Left ventricle myocardium inferior (tissue), 1 donor: Measurements from ENCODE around the gene SCN10A. TPM values are rescaled to one million over a fixed set of nuclear protein-coding genes. Genes with fewer than 3 reads are reported as not detected.
A peak's percentile ranks its signal among the peaks of the same experiment; 100 is the strongest.

Experiments
- DNase-seq: peaks from one replicate; pipeline ENCODE4 v3.0.0-alpha.2; 2020
- H3K27ac ChIP-seq: fragments of 200-600 bp; replicated peaks from 2 replicates; pipeline ENCODE4 v1.8.0; 2021
- H3K27me3 ChIP-seq: fragments of 200-600 bp; 2 replicates; pipeline ENCODE4 v1.8.0; 2021; ENCODE audit warnings: low read depth
- H3K36me3 ChIP-seq: fragments of 200-600 bp; 2 replicates; pipeline ENCODE4 v1.8.0; 2021
- H3K4me1 ChIP-seq: fragments of 200-600 bp; 2 replicates; pipeline ENCODE4 v1.8.0; 2021
- H3K4me3 ChIP-seq: fragments of 200-600 bp; 2 replicates; pipeline ENCODE4 v1.8.0; 2021; ENCODE audit warnings: mild to moderate bottlenecking, moderate library complexity
- H3K9me3 ChIP-seq: fragments of 200-600 bp; replicated peaks from 2 replicates; pipeline ENCODE4 v1.8.0; 2021
- intact Hi-C: fragments of 100-400 bp; cut with micrococcal nuclease; formaldehyde crosslinking; loops from one replicate; pipeline ENCODE4 v1.11.0; 2022
- total RNA-seq: library from RNA; stranded (reverse); fragmentation: NEBNext Ultra II Directional; extraction: Animal tissue kit (Norgen Biotek cat#: 25700); gene quantifications from one replicate; pipeline ENCODE4 v1.2.1, GENCODE V29; 2021
- TF ChIP-seq, protein P1 (sequence below): fragments of 200-600 bp; IDR thresholded peaks from 2 replicates; pipeline ENCODE4 v1.8.0; 2021; ENCODE audit warnings: antibody characterized with exemption, mild to moderate bottlenecking, borderline replicate concordance
- donor health status: DM: no; HTN: yes; CAD: no; lungs with severe emphysema.

The SCN10A gene
- total RNA-seq, 1 donor from 2014 or later: 0.19 TPM

DNA sequence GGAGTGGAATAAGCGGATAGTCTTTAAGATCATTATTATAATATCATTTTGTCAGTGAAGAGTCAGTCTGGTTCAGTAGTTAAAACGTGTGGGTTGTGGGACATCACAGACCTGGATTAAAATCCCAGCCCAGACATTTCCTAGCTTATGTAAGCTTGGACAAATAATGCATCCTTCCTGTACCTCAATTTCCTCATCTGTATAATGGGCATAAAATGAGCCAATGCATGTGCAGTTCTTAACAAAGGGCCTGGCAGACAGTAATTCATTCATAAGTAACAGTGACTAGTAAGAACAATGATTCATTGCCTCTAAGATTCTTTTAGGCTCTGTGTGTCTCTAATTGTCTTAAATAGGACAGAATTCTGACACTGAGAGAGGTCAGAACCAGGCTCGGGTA lies 76.1 kb downstream of the SCN10A start:
- H3K4me1 ChIP-seq: no peaks in the 10 kb centered on the region
- no peaks in the 10 kb centered on the region for H3K9me3 ChIP-seq
- TF ChIP-seq, protein P1, sequence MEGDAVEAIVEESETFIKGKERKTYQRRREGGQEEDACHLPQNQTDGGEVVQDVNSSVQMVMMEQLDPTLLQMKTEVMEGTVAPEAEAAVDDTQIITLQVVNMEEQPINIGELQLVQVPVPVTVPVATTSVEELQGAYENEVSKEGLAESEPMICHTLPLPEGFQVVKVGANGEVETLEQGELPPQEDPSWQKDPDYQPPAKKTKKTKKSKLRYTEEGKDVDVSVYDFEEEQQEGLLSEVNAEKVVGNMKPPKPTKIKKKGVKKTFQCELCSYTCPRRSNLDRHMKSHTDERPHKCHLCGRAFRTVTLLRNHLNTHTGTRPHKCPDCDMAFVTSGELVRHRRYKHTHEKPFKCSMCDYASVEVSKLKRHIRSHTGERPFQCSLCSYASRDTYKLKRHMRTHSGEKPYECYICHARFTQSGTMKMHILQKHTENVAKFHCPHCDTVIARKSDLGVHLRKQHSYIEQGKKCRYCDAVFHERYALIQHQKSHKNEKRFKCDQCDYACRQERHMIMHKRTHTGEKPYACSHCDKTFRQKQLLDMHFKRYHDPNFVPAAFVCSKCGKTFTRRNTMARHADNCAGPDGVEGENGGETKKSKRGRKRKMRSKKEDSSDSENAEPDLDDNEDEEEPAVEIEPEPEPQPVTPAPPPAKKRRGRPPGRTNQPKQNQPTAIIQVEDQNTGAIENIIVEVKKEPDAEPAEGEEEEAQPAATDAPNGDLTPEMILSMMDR: no peak
- intact Hi-C loops: no loop called here
- no peak overlapping the region for H3K4me3 ChIP-seq
- no peak for DNase-seq
- H3K36me3 ChIP-seq: no peaks in the 10 kb centered on the region
- no peaks in the 10 kb centered on the region for H3K27me3 ChIP-seq
- H3K27ac ChIP-seq: no peak overlapping the region

DNA sequence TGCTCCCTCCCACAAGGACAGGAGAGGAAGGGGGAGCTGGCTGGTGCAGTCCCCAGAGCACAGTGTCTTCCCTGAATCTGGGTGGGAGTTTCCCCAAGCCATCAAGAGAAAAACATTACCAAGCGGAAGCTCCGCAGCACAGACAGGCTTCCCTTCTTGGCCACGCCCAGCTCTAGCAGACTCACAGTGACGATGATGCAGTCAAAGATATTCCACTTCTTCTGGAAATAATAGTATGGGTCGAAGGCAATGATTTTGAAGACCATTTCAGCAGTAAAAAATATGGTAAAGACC lies 76.7 kb downstream of the SCN10A start:
- no peak overlapping the region for H3K4me3 ChIP-seq
- no peak for DNase-seq
- H3K36me3 ChIP-seq: no peaks in the 10 kb centered on the region
- no peaks in the 10 kb centered on the region for H3K27me3 ChIP-seq
- no peak overlapping the region for H3K27ac ChIP-seq
- TF ChIP-seq, protein P1: no peak
- intact Hi-C loops: no loop called here
- H3K4me1 ChIP-seq: no peaks in the 10 kb centered on the region
- H3K9me3 ChIP-seq: no peaks in the 10 kb centered on the region

DNA sequence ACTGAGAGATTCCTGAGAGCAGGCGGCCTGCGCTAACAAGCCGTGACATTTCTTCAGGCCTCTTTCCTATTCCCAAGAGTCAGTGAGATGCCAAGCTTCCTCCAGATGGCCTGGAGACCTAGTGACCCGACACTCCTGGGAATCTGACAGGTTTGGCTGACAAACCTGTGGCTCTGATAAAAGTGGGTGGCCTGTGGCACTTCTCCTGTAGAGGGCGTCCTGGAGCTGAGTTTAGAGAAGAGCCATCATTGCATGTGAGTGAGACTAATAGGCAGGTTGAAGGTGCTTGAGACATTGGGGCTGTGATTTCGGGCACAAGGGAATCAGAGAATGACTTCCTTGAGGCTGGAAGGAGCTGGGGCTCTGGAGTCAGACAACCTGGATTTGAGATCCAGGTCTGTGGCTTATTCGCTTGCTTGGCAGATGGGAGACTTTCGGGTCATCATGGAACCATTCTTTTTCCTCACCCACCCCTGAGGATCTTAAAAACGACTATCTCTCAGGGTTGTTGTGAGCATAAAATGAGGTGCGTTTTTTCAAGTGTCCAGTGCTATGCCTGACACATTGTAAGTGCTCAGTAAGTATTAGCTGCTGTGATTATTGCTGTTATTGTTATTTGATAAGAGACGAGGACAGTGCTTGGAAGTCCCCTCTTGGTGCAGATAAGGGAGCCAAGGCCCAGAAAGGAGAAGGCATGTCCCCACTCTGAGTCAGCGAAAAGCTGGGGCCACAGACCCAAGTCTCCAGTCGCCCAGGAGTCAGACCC lies 77.2 kb downstream of the SCN10A start:
- H3K27me3 ChIP-seq: no peaks in the 10 kb centered on the region
- intact Hi-C loops: no loop called here
- no peak overlapping the region for H3K4me3 ChIP-seq
- H3K4me1 ChIP-seq: no peaks in the 10 kb centered on the region
- TF ChIP-seq, protein P1: peak; percentile 59
- H3K27ac ChIP-seq: no peak overlapping the region
- no peak for DNase-seq
- no peaks in the 10 kb centered on the region for H3K9me3 ChIP-seq
- H3K36me3 ChIP-seq: no peaks in the 10 kb centered on the region

GRCh38 chr3:38731522-38731921 lies 84.5 kb downstream of the SCN10A start:
- TF ChIP-seq, protein P1: no peak
- no peaks in the 10 kb centered on the region for H3K9me3 ChIP-seq
- no peaks in the 10 kb centered on the region for H3K36me3 ChIP-seq
- no peak overlapping the region for H3K27ac ChIP-seq
- peaks cover 5% of the 10 kb centered on the region for H3K4me1 ChIP-seq
- DNase-seq: no peak
- H3K4me3 ChIP-seq: no peak overlapping the region
- no peaks in the 10 kb centered on the region for H3K27me3 ChIP-seq
- intact Hi-C loops: no loop called here

DNA sequence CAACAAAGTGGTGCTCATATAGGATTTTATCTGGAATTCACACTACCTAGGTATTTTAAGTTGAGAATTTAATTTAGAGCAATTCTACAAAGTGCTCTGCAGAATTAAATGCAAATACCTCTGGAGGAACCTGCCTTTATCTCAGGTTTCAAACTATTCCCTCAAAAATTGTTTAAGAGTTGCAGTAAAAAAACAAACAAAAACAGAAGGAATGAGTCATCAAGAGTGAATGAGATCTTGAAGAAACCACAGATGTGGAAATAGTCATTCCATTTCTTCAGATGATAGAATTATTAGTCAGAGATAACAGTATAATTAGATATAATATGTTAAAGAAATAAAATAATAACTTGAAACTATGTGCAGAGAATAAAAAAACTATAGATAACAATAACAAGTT lies 85.7 kb downstream of the SCN10A start:
- H3K36me3 ChIP-seq: no peaks in the 10 kb centered on the region
- no peaks in the 10 kb centered on the region for H3K27me3 ChIP-seq
- no peak for DNase-seq
- H3K4me3 ChIP-seq: no peak overlapping the region
- no peaks in the 10 kb centered on the region for H3K9me3 ChIP-seq
- peaks cover 12% of the 10 kb centered on the region for H3K4me1 ChIP-seq
- no peak overlapping the region for H3K27ac ChIP-seq
- TF ChIP-seq, protein P1: no peak
- intact Hi-C loops: no loop called here
